NT2/D1 (cell line): Measurements from ENCODE around the gene JCAD.

Source experiments
- SUZ12 ChIP-seq: IDR thresholded peaks from 2 replicates; pipeline ENCODE4 v1.6.1; 2011; ENCODE audit not compliant: insufficient read length, insufficient read depth; ENCODE audit errors: extremely low read depth
- YY1 ChIP-seq: IDR thresholded peaks from 2 replicates; pipeline ENCODE4 v1.6.1; 2011; ENCODE audit not compliant: insufficient read length, insufficient read depth

DNA sequence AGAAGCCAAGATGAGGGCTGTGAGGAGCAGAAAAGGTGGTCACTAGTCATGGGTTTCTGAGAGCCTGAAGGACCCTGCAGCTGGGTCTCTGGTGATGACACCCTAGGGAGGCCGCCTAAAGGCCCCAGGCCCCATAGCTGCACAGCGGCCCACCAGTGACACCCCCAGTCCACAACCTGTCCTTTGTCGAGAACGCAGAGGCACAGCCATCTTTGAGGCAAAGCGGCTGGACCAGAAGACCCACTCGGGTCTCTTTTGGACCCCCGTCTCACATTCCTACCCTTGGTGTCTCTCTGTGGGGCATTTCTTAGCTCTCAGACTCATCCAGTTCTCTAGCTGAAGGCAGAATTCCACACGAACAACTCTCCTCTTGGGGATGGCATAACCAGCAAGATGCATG, 18.8 kb downstream of the JCAD start:
- TF ChIP-seq SUZ12 (no peak), YY1 (no peak)
